ENCODE measurements around the gene PRR29.

The PRR29 gene

DNA sequence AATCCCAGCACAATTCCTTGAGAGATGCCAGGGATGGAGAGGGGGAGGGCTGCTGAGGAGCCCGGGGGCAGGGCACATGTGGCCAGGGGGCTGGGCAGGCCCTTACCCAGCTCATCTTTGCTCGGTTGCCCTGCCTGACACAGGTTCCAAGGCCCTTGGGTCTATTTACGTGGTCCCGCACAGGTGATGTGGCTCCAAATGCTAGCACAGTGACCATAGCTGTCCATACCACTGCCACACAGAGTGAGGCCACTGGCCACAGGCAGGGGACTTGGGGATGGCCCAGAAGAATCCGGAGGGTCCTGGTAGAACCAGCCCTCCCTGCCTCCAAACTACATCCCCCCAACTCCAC, 10.0 kb upstream of the PRR29 start:
- no peaks in the 10 kb centered on the region for H3K36me3 ChIP-seq (ENCODE audit: insufficient read depth, low read length)
- no peak overlapping the region for H3K4me3 ChIP-seq (ENCODE audit: low read depth, low read length, poor library complexity, severe bottlenecking)
- H3K9me2 ChIP-seq (ENCODE audit: low read depth, low read length) = no peaks in the 10 kb centered on the region
- 0 out of 2 replicates have a peak, but pooled peaks cover under 1% of the 10 kb centered on the region for H3K9me3 ChIP-seq (ENCODE audit: low read length)
- H3K79me2 ChIP-seq (ENCODE audit: insufficient read depth, low read length) = no peaks in the 10 kb centered on the region
- TF ChIP-seq EZH2 (IDR thresholded peaks at IDR 0.05; ENCODE audit: borderline replicate concordance, low read length) = no peak
- H4K20me1 ChIP-seq (ENCODE audit: insufficient read depth, low read length) = no peaks in the 10 kb centered on the region
- H3K9ac ChIP-seq (ENCODE audit: low read length) = no peak overlapping the region
- no peak overlapping the region for H3K27ac ChIP-seq (ENCODE audit: low read depth, low read length, poor library complexity, severe bottlenecking)
- no peaks in the 10 kb centered on the region; the same call in 1 of the 2 replicates for H3K27me3 ChIP-seq (ENCODE audit: insufficient read depth, low read length)
- no peaks in the 10 kb centered on the region for H3F3A ChIP-seq (ENCODE audit: insufficient read depth, low read length)
- H3K4me2 ChIP-seq (ENCODE audit: low read length) = no peak overlapping the region
- no peak overlapping the region for H2AFZ ChIP-seq (ENCODE audit: low read length)
- H3K4me1 ChIP-seq (ENCODE audit: insufficient read depth, low read length, severe bottlenecking) = peaks cover 7% of the 10 kb centered on the region

GRCh38 chr17:63988741-63989621, 9.2 kb upstream of the PRR29 start:
- Histone ChIP-seq H3K9me3 (ENCODE audit: low read length) (no peaks in the 10 kb centered on the region), H4K20me1 (ENCODE audit: insufficient read depth, low read length) (no peaks in the 10 kb centered on the region), H3K27me3 (ENCODE audit: insufficient read depth, low read length) (no peaks in the 10 kb centered on the region; the same call in 1 of the 2 replicates), H3K4me2 (ENCODE audit: low read length) (no peak overlapping the region), H3K4me3 (ENCODE audit: low read depth, low read length, poor library complexity, severe bottlenecking) (no peak overlapping the region), H3F3A (ENCODE audit: insufficient read depth, low read length) (no peaks in the 10 kb centered on the region), H3K79me2 (ENCODE audit: insufficient read depth, low read length) (no peaks in the 10 kb centered on the region), H3K9ac (ENCODE audit: low read length) (no peak overlapping the region), H2AFZ (ENCODE audit: low read length) (no peak overlapping the region), H3K27ac (ENCODE audit: low read depth, low read length, poor library complexity, severe bottlenecking) (no peak overlapping the region), H3K4me1 (ENCODE audit: insufficient read depth, low read length, severe bottlenecking) (peaks cover 7% of the 10 kb centered on the region), H3K9me2 (ENCODE audit: low read depth, low read length) (no peaks in the 10 kb centered on the region), H3K36me3 (ENCODE audit: insufficient read depth, low read length) (no peaks in the 10 kb centered on the region)
- no peak for TF ChIP-seq EZH2 (IDR thresholded peaks at IDR 0.05; ENCODE audit: borderline replicate concordance, low read length)
- TF ChIP-seq, protein P1, sequence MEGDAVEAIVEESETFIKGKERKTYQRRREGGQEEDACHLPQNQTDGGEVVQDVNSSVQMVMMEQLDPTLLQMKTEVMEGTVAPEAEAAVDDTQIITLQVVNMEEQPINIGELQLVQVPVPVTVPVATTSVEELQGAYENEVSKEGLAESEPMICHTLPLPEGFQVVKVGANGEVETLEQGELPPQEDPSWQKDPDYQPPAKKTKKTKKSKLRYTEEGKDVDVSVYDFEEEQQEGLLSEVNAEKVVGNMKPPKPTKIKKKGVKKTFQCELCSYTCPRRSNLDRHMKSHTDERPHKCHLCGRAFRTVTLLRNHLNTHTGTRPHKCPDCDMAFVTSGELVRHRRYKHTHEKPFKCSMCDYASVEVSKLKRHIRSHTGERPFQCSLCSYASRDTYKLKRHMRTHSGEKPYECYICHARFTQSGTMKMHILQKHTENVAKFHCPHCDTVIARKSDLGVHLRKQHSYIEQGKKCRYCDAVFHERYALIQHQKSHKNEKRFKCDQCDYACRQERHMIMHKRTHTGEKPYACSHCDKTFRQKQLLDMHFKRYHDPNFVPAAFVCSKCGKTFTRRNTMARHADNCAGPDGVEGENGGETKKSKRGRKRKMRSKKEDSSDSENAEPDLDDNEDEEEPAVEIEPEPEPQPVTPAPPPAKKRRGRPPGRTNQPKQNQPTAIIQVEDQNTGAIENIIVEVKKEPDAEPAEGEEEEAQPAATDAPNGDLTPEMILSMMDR (IDR thresholded peaks at IDR 0.05; ENCODE audit: low read length) = no peak

- no peaks in the 10 kb centered on the region for H3K79me2 ChIP-seq (ENCODE audit: insufficient read depth, low read length)
- H3K9me3 ChIP-seq (ENCODE audit: low read length) = no peaks in the 10 kb centered on the region
- TF ChIP-seq EZH2 (IDR thresholded peaks at IDR 0.05; ENCODE audit: borderline replicate concordance, low read length) = no peak
- TF ChIP-seq, protein P1 (IDR thresholded peaks at IDR 0.05; ENCODE audit: low read length) = no peak
- H3F3A ChIP-seq (ENCODE audit: insufficient read depth, low read length) = no peaks in the 10 kb centered on the region
- no peaks in the 10 kb centered on the region for H3K9me2 ChIP-seq (ENCODE audit: low read depth, low read length)
- H3K4me1 ChIP-seq (ENCODE audit: insufficient read depth, low read length, severe bottlenecking) = peaks cover 7% of the 10 kb centered on the region
- H3K4me3 ChIP-seq (ENCODE audit: low read depth, low read length, poor library complexity, severe bottlenecking) = no peak overlapping the region
- H3K36me3 ChIP-seq (ENCODE audit: insufficient read depth, low read length) = no peaks in the 10 kb centered on the region
- H3K4me2 ChIP-seq (ENCODE audit: low read length) = no peak overlapping the region
- no peak overlapping the region for H3K27ac ChIP-seq (ENCODE audit: low read depth, low read length, poor library complexity, severe bottlenecking)
- no peaks in the 10 kb centered on the region for H4K20me1 ChIP-seq (ENCODE audit: insufficient read depth, low read length)
- no peak overlapping the region for H2AFZ ChIP-seq (ENCODE audit: low read length)
- H3K27me3 ChIP-seq (ENCODE audit: insufficient read depth, low read length) = no peaks in the 10 kb centered on the region; the same call in 1 of the 2 replicates
- no peak overlapping the region for H3K9ac ChIP-seq (ENCODE audit: low read length)
These were observed 8.4 kb upstream of the PRR29 start for GRCh38 chr17:63989622-63990345.
